GM19193 (cell line): ENCODE data around the gene GARIN5B.

Experiments
- POLR2A ChIP-seq: IDR thresholded peaks from 4 replicates; pipeline ENCODE4 v1.6.1; 2011; ENCODE audit not compliant: insufficient read depth, insufficient read length; ENCODE audit errors: extremely low read depth

GARIN5B gene

GRCh38 chr19:55306712-55307111, 56.3 kb downstream of the GARIN5B start:
- TF ChIP-seq POLR2A, result no peak

- no peak for TF ChIP-seq POLR2A
These were observed 57.0 kb downstream of the GARIN5B start for GRCh38 chr19:55305983-55306562.

- TF ChIP-seq POLR2A, result no peak
These were observed 57.6 kb downstream of the GARIN5B start for GRCh38 chr19:55305491-55305890.

GRCh38 chr19:55304980-55305379, 58.1 kb downstream of the GARIN5B start:
- no peak for TF ChIP-seq POLR2A
